HG03342 (cell line): ENCODE data around the gene SRRM4.

Experiments
- ATAC-seq: cut with Tn5 transposase; IDR thresholded peaks from one replicate; pipeline ENCODE4 v1.9.1; 2021; ENCODE audit warnings: mild to moderate bottlenecking, moderate library complexity; ENCODE audit not compliant: unreplicated experiment

SRRM4 gene

DNA sequence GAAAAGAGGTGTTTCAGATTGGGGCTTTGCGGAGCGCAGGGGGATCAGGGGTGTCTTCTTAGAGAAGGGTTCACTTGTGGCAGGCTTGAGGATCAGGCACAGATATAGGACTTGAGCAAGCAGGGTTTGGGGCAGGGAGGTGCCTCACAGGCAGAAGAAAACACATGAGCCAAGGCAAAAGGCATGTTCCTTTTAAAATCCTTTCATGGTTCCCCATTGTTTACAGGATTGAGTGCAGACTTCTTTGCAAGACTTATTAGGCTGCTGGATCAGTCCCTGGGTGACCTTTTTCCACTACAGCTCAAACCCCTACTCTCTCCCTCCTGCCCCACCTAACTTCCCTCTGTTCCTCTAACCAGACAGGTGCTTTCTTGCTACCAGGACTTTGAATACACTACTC lies 217.1 kb downstream of the SRRM4 start:
- ATAC-seq: no peak

DNA sequence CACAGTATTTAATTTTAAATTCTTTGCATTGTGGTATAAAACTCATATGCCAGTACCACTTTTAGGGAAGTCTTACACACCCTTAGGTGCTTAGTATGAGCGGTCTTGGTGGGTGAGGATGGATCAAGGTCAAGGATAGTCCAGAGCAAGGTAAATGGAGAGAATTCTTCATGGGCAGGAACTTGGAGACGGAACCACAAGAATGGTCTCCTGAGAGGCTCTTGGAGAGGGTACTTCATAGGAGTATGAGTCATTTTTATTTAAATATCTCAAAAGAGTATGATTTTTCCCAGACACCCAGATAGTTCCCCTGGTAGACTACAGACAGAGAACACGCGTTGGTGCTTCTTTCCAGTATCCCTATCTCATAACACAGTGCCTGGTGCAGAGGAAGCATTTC lies 219.3 kb downstream of the SRRM4 start:
- no peak for ATAC-seq

DNA sequence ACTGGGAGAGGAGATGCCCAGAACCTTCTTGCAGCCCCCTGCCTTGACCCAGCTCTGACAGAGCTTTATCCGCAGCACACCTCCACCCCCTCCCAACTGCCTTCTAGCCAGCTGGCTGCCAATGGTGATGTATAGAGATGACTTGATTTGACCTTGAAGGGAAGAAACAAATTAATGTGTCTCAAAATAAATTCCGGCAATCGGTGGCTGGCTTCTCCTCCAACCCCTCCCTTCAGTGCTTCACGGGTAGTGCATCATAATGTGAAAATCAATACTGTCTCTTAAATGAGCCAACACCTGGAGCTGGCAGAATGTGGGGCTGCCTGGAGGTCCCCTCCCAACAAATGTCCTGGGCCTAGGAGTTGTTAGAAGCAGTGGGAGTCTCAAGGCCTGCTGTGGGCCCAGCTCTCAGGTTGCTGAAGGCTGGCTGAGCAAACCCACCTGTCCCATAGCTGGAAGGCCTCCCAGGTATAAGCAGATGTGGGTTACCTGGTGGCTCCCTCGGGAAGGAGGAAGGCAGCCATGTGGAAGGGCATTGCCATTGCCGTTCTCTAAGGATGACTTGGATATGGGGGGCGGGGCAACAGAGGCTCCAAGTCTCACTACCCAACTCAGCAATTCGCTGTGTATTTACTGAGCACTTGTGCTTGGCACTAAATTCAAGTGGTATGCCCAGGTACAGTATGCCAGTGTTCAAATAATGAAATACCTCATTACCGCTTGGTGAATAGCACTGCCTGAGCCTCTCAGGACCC lies 220.6 kb downstream of the SRRM4 start:
- ATAC-seq: no peak

DNA sequence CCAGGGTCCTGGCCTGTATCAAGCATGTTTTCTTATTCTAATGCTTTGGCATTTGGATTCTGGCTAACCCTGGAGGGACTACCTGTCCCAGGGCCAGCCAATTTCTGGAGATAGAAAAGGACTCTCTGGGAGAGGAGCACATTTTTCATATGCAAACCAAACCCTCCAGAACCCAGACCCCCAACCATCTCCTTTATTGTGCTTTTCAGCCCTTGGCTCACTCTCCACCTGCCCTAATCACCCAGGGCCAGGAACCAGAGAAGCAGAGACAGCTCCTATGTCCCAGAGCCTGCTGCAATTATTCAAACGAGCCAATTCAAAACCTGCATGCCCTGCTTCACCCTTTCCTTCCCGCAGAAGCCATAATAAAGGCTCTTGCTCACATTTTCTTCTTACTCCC lies 221.2 kb downstream of the SRRM4 start:
- ATAC-seq: no peak

DNA sequence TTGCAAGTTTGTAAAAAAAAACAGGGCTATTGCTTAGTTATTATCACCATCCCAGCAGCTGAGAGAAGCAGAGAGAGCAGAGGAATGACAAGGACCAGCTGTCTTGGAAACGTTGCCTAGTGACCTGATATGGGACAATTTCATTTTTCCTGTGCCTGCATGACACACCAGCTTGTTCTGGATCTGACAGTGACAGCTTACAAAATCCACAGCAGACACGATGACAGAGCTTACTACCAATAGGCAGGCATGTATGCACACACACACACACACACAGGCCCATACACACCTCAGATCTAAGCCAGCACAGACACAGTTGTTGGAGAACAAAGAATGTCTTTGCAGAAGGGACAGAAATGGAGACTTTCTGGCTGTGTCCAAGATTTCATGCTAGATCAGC lies 222.8 kb downstream of the SRRM4 start:
- ATAC-seq: no peak

DNA sequence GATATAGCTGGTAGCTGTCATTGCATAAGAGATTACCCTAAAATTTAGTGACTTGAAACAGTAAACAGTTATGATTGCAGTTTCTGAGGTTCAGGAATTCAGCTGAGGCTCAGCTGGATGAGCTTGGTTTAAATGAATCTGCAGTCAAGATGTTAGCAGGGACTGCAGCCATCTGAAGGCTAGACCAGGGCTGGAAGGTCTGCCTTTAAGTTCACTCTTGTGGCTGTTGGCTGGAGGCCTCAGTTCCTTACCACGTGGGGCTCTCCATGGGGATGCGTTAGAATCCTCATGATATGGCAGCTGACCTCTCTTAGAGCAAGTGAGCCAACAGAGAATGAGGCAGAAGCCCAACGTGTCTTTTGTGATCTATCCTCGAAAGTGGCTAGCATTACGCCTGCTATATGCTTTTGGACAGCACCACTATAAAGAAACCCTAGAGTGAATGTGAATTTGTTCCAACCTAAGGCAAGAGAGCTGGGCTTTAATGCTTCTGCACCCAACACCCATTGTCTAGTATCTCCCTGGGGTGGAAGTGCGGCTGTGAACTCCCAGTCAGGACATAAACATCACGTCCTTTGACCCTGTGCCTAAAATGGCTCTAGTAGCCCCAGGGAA lies 223.4 kb downstream of the SRRM4 start:
- ATAC-seq: no peak

DNA sequence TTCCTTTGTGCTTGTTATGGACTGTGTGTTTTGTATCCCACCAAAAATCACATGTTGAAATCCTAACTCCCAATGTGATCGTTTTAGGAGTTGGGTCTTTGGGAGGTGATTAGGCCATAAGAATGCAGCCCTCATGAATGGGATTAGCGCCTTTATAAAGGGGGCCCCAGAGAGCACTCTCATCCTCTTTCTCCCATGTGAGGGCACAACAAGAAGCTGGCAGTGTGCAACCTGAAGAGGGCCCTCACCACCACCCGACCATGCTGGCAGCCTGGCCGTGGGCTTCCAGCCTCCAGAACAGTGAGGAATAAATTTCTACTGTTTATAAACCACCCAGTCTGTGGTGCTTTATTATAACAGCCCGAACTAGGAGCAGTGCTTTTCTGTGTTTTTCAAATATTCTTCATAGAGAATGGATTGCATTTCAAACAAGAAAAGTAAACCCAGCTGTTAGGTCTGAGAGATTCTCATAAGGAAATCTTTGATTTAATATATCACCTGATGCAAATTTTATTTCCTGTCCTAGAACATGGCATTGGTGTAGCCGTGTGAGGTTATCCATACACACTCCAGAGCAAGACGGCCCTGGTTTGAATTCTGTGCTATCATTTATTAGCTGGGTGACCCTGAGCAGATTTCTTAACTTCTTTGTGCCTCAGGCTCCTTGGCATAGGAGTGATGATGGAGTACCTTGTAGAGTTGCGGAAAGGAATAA lies 225.2 kb downstream of the SRRM4 start:
- no peak for ATAC-seq

DNA sequence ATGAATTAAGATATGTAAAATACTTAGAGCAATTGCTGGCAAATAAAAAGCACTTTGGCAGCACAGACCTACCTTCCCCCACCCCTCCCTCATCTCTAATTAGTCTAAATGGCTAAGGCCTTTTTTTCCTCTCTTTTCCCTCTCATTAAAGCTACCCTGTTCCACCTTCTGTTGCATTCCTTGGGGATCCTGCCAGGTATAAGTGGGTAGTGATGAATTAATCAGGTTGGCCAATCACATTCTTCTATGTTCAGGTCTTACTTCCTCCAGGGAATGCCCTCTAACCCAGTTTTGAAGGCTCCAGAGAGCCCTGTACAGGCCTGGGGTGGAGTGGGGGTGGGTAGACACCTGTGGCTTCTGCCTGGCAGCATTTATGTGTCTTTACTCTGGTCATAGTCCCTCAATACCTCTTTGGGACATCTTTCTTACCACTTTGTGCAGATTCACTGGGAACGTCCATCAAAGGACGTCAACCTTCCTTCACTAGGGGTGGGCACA lies 225.8 kb downstream of the SRRM4 start:
- no peak for ATAC-seq

DNA sequence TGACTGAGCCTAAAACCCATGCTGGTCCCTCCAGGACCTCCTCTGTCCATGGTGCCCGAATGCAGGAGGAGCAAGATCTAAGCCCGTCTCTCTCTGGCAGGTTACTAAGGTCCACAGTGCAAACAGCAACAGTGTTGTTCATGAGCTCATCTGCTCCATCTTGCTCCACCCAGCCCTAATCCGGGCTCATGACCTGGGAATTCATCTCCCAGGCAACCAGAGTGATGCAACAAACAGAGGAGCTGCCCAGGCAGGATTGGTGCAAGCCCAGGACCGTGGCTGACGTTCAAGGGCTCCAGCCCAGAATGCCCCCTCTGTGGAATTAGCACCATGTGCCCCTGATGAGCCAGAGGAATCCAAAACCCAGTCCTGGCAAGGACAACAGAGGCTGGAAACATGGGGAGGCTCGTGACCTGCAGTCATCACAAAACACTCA lies 227.3 kb downstream of the SRRM4 start:
- no peak for ATAC-seq

DNA sequence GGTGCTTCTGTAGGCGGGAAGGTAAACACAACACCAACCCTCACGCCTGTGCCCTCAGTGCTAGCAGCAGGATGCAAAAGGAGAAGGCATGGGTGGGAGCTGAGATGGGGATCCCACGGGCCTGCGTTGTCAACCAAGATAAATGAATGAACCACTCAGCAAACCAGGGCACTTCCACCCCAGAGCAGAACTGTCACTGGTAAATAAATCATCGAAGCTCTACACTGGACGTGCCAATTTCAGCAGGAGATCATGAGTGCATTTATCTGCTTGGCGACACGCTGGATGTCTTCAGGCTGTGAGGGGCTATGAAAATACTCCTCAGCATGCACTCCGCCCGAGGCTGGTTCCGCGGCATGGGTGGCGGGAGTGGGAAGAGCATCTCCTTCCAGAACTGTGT lies 230.5 kb downstream of the SRRM4 start:
- ATAC-seq: no peak
